Stomach smooth muscle (tissue), 2 donors: ENCODE measurements around the gene RPTOR.
A peak's percentile ranks its signal among the peaks of the same experiment; 100 is the strongest.

Experiments used
- H3K27ac ChIP-seq: one replicate; pipeline ENCODE4 v1.7.0; 2013; ENCODE audit warnings: mild to moderate bottlenecking, low read length, inconsistent platforms
- H3K27me3 ChIP-seq, 2 donors: one replicate each; pipeline ENCODE4 v1.7.0; 2013; ENCODE audit warnings: low read length in 2 of 2; ENCODE audit not compliant: insufficient read depth in 2 of 2, control insufficient read depth in 1 of 2
- H3K36me3 ChIP-seq, 2 donors: one replicate each; pipeline ENCODE4 v1.7.0; 2013; ENCODE audit warnings: low read length in 2 of 2; ENCODE audit not compliant: control insufficient read depth in 2 of 2, insufficient read depth in 2 of 2
- H3K4me1 ChIP-seq: one replicate; pipeline ENCODE4 v1.7.0; 2013; ENCODE audit warnings: low read length; ENCODE audit not compliant: control insufficient read depth, insufficient read depth
- H3K4me3 ChIP-seq, 2 donors: one replicate each; pipeline ENCODE4 v1.7.0; 2013; ENCODE audit warnings: low read length in 2 of 2
- H3K9ac ChIP-seq, 2 donors: one replicate each; pipeline ENCODE4 v1.7.0; 2013; ENCODE audit warnings: low read length in 2 of 2, mild to moderate bottlenecking in 1 of 2
- H3K9me3 ChIP-seq, 2 donors: one replicate each; pipeline ENCODE4 v1.7.0; 2013; ENCODE audit warnings: low read length in 2 of 2; ENCODE audit not compliant: control insufficient read depth in 2 of 2
- donor health status: healthy.
- donor health status: Pancreatic carcinoma.

Gene RPTOR

DNA sequence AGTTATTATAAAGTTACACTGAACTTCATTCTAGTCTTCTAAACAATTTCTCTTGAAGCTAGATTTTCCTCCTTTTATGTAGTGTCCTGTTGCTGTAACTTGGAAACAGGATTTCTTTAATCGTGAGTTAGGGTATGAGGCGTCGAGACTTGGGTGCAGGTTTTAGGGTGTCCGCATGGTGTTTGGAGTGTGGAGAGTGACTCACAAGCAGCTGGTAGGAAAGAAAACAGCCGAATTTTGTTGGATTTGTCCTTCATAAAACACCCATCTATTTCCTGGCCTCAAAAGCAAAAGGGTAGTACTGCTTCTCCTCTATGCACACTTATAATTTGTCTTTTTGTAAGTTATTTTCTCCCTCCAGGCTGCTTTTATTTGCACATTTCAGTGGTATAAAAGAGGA is 1.6 kb downstream of the RPTOR start:
- H3K9ac ChIP-seq: peak overlapping the region in 1 of 2 donors; percentile 88
- H3K27me3 ChIP-seq: peaks cover 0 to 5% of the 10 kb centered on the region in 2 donors
- H3K27ac ChIP-seq: no peak overlapping the region
- peak overlapping the region; percentile 97 to 100 for H3K4me3 ChIP-seq
- peaks cover 12% of the 10 kb centered on the region for H3K4me1 ChIP-seq
- H3K9me3 ChIP-seq: no peaks in the 10 kb centered on the region
- H3K36me3 ChIP-seq: peaks cover 0 to 3% of the 10 kb centered on the region in 2 donors

DNA sequence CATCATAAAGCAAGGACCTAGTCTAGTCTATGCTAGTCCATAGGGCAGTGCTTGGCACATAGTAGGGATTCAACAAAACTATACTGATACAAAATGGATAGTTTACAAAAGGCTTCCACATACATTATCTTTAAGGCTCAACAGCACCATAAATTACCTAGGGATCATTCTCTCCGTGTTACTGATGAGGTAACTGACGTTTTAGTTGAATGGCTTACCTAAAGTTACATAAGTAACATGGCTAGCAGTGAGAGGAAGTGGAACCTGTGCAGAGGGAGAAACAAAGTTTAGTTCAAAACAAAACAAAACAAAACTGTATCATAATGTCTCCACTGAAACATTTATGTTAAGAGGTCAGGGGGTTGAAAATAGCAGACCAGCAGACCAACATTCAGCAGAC is 7.9 kb downstream of the RPTOR start:
- Histone ChIP-seq H3K27me3 (no peaks in the 10 kb centered on the region), H3K27ac (no peak overlapping the region), H3K9me3 (no peaks in the 10 kb centered on the region), H3K36me3 (peaks cover 0 to 3% of the 10 kb centered on the region in 2 donors), H3K4me3 (no peak overlapping the region), H3K4me1 (peaks cover 2% of the 10 kb centered on the region), H3K9ac (no peak overlapping the region)

DNA sequence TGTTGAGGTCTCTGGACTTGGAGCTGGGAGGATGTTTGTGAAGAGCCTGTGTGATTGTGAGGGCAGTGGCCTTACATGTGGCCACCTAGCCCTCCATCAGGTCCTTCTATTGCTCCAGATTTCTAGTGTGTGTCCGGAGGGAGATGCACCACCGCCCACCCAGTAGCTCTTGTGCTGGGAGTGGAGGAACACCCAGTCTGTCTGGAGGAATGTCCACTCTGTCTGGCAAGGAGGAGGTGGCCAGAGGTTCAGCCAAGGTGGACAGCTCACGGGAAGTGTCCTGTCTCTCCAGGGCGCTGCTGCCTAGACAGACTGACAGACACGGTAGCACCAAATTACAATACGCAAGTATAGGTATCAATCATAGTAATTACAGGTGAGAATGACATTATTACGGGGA is 10.6 kb downstream of the RPTOR start:
- no peaks in the 10 kb centered on the region for H3K27me3 ChIP-seq
- no peak overlapping the region for H3K27ac ChIP-seq
- no peaks in the 10 kb centered on the region for H3K9me3 ChIP-seq
- peaks cover 0 to 2% of the 10 kb centered on the region in 2 donors for H3K36me3 ChIP-seq
- H3K4me1 ChIP-seq: peaks cover 2% of the 10 kb centered on the region
- H3K9ac ChIP-seq: no peak overlapping the region
- no peak overlapping the region for H3K4me3 ChIP-seq

DNA sequence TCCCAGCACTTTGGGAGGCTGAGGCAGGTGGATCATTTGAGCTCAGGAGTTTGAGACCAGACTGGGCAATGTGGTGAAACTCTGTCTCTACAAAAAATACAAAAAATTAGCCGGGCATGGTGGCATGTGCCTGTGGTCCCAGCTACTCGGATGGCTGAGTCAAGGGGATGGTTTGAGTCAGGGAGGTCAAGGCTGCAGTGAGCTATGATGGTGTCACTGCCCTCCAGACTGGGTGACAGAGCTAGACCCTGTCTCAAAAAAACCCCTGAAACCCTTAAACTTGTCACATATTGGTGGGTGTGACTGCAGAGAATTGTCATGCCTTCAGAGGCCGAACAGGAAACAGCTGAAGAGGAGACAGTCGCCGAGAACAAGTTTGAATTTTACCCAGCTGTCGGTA is 13.4 kb downstream of the RPTOR start:
- Histone ChIP-seq H3K9ac (no peak overlapping the region), H3K27me3 (no peaks in the 10 kb centered on the region), H3K4me3 (no peak overlapping the region), H3K4me1 (no peaks in the 10 kb centered on the region), H3K9me3 (no peaks in the 10 kb centered on the region), H3K36me3 (peaks cover 0 to 2% of the 10 kb centered on the region in 2 donors), H3K27ac (no peak overlapping the region)

DNA sequence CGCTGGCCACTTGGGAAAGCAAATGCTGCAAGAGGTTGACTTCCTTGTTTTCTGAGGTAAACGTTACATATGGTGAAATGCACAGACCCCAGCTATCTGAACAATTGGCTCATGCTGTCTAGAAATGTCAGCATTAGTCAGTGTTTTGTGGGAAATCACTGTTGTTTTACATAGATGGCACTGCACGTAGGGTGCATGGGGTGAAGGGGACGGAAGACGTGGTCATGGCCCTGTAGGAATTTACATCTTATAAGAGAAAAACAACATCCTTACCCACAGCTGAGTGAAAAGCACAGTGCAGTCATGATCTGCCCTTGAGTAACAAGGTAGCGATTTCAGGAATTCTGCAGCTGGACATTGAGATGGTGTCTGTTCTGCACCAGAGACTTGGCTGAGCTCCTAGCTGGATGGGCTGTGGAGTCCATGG is 15.2 kb downstream of the RPTOR start:
- Histone ChIP-seq H3K9ac (no peak overlapping the region), H3K27me3 (no peaks in the 10 kb centered on the region), H3K4me1 (no peaks in the 10 kb centered on the region), H3K36me3 (peaks cover 0 to 2% of the 10 kb centered on the region in 2 donors), H3K27ac (no peak overlapping the region), H3K9me3 (no peaks in the 10 kb centered on the region), H3K4me3 (no peak overlapping the region)

DNA sequence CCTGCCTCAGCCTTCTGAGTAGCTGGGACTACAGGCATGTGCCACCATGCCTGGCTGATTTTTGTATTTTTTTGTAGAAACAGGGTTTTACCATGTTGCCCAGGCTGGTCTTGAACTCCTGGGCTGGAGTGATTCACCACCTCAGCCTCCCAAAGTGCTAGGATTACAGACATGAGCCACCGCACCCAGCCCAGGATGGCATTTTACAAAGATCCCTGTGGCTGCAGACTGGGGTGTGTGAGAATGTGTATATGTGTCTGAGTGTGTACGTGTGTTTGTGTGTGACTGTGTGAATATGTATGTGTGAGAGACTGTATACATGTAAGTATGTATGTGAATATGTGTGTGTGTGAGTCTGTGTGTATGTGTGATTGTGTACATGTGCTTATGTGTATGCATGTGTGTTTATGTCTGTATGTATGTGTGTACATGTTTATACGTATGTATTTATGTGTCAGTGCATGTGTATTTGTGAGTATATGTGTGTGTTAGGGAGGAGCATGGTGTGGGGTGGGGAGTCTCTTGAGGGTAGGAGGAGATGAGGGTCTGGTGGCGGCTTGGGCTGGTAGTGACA is 17.0 kb downstream of the RPTOR start:
- H3K27me3 ChIP-seq: no peaks in the 10 kb centered on the region
- H3K9me3 ChIP-seq: no peaks in the 10 kb centered on the region
- peaks cover 2% of the 10 kb centered on the region for H3K4me1 ChIP-seq
- peaks cover 0 to 2% of the 10 kb centered on the region in 2 donors for H3K36me3 ChIP-seq
- no peak overlapping the region for H3K4me3 ChIP-seq
- H3K9ac ChIP-seq: no peak overlapping the region
- no peak overlapping the region for H3K27ac ChIP-seq

DNA sequence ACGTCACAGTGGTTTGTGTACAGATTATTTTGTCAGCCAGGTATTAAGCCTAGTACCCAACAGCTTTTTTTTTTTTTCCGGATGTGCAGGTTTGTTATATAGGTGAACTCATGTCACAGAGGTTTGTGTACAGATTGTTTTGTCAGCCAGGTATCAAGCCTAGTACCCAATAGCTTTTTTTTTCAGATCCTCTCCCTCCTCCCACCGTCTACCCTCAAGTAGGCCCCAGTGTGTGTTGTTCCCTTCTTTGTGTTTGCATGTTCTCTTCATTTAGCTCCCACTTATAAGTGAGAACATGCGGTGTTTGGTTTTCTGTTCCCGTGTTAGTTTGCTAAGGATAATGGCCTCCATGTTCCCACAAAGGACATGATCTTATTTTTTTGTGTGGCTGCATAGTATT is 19.9 kb downstream of the RPTOR start:
- H3K9me3 ChIP-seq: no peaks in the 10 kb centered on the region
- H3K4me1 ChIP-seq: peaks cover 2% of the 10 kb centered on the region
- no peak overlapping the region for H3K4me3 ChIP-seq
- no peak overlapping the region for H3K9ac ChIP-seq
- H3K27ac ChIP-seq: no peak overlapping the region
- H3K27me3 ChIP-seq: no peaks in the 10 kb centered on the region
- peaks cover 0 to 2% of the 10 kb centered on the region in 2 donors for H3K36me3 ChIP-seq

DNA sequence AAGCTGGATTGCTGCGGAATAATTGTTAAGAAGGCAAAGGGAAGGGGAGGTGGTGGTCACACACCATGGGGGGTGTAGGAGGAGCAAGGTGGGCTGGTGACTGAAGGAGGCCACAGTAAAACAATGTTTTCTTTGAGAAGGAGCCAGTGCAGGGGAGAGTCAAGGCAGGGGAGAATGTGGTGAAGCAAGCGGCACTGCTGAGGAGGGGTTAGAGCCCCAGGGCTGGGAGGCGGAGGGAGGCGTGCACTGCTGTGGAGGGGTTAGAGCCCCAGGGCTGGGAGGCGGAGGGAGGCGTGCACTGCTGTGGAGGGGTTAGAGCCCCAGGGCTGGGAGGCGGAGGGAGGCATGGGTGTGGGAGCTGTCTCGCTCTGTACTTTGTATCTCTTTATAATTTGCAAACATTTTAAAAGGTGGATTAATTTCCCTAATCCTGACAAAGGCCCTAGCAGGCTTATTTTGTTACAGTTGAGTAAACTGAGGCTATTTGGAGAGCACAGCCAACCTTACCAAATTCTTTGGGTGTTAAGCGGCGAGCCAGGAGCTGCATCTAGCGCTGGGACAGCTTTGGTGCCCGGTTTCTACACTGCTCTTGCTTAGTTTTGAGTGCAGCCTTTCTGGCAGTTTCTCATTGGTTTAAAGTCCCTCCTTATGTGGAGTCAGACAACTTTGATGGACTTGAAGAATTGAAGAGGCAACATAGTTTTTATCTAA is 20.9 kb downstream of the RPTOR start:
- Histone ChIP-seq H3K27ac (no peak overlapping the region), H3K9ac (no peak overlapping the region), H3K27me3 (no peaks in the 10 kb centered on the region), H3K4me1 (peaks cover 2% of the 10 kb centered on the region), H3K9me3 (no peaks in the 10 kb centered on the region), H3K36me3 (no peaks in the 10 kb centered on the region), H3K4me3 (no peak overlapping the region)

DNA sequence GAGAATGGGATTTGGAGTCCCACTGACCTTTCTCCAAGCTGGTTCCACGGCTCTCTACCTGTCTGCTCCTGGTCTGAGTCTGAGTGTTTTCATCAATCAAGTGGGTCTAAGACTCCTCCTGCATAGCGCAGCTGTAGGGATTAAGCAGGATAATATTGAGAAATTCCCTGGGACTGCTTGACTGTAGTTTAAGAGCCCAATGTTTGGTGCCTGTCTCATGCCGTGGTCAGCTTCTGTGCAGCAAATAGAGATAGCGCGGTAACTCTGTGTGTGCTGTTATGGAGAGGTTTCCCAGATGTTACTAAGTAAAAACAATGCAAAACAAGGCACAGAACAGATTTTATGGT is 21.4 kb downstream of the RPTOR start:
- Histone ChIP-seq H3K4me3 (no peak overlapping the region), H3K9ac (no peak overlapping the region), H3K36me3 (no peaks in the 10 kb centered on the region), H3K27ac (no peak overlapping the region), H3K27me3 (no peaks in the 10 kb centered on the region), H3K9me3 (no peaks in the 10 kb centered on the region), H3K4me1 (peaks cover 2% of the 10 kb centered on the region)

DNA sequence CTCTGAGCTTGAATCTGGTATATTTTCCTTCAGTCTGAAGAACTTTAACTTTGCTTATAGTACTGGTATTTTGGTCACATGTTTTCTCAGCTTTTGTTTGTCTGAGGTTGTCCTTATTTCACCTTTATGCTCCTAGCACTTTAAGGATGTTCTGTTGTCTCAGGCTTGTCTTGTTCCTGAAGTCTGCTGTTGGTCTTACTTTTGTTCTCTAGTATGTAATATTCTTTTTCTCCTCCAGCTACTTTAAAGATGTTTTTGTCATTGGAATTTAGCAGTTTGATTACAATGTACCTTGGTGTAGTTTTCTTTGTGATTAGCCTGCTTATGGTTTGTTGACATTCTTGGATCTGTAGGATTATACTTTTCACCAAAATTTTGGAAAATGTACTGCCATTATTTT is 23.6 kb downstream of the RPTOR start:
- no peak overlapping the region for H3K27ac ChIP-seq
- no peaks in the 10 kb centered on the region for H3K27me3 ChIP-seq
- no peaks in the 10 kb centered on the region for H3K36me3 ChIP-seq
- H3K4me3 ChIP-seq: no peak overlapping the region
- peaks cover 2% of the 10 kb centered on the region for H3K4me1 ChIP-seq
- H3K9me3 ChIP-seq: no peaks in the 10 kb centered on the region
- H3K9ac ChIP-seq: no peak overlapping the region

DNA sequence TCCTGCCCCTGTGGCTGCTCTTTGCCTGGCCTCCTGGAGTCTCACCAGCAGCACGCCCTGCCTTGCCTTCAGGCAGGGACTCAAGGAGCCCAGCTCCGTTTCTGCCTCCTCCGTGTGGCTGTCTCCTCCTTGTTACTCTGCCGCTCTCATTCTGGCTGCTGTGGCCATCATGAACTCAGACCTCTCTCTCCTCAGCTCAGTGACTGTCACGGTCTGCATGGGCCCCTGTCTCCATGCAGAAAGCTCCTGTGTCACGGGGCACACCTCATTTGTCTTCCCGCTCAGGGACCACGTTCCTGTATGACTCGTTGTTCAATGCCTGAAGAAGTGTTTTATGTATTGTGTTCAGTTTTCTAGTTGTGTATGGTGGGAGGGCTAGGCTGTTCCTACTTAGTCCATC is 25.3 kb downstream of the RPTOR start:
- H3K36me3 ChIP-seq: no peaks in the 10 kb centered on the region
- no peak overlapping the region for H3K27ac ChIP-seq
- H3K4me3 ChIP-seq: no peak overlapping the region
- H3K9ac ChIP-seq: no peak overlapping the region
- H3K9me3 ChIP-seq: no peaks in the 10 kb centered on the region
- H3K27me3 ChIP-seq: no peaks in the 10 kb centered on the region
- H3K4me1 ChIP-seq: peaks cover 2% of the 10 kb centered on the region
